ENCODE data around the gene STK11IP.

DNA sequence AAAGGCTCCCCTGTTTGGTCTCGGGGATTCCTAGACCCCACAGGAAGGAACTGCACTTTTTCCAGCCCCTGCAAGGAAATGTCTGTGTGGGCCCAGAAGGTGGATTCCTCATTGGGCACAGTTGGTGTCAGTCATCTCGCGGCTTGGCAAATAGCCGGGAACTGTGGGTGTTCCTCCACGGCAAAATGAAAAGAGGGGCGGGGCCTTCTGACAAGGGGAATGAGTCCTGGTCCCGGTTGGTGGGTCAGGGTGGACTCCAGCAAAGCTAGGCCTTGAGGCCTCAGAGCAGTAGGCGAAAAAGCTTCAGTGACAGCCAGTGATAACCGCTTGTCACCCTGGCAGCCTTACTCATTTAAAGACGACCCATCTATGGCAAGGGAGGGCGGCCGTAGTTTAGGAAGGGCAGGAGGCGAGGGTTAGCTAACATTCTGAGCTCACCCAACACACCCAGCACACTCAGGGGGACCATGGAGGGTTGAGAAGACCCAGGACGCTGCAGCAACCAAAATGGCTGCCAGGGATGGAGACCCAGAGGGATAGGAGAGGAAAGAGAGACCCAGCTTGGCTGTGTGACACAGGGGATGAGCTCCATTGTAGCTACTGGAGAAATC lies 46.2 kb downstream of the STK11IP start:
- no peak for TF ChIP-seq BHLHE40 (IDR thresholded peaks at IDR 0.05; ENCODE audit: borderline replicate concordance)
- no peak for TF ChIP-seq FOXM1 (IDR thresholded peaks at IDR 0.05; ENCODE audit: borderline replicate concordance)
- no peak for TF ChIP-seq SP1 (IDR thresholded peaks at IDR 0.05)
- TF ChIP-seq NFRKB (IDR thresholded peaks at IDR 0.05): no peak
- TF ChIP-seq FOXK2 (IDR thresholded peaks at IDR 0.05): no peak
- no peak for TF ChIP-seq SUZ12 (IDR thresholded peaks at IDR 0.05)
- TF ChIP-seq FOXA1 (IDR thresholded peaks at IDR 0.05): no peak
- TF ChIP-seq ZNF384 (IDR thresholded peaks at IDR 0.05): no peak
- no peak for TF ChIP-seq CTBP1 (IDR thresholded peaks at IDR 0.05; ENCODE audit: borderline replicate concordance)
- no peak for TF ChIP-seq TARDBP (IDR thresholded peaks at IDR 0.05)
